ENCODE results near the gene SYNGR1.
"Not testable (repeated sequence)": the region's sequence is repeated elsewhere in the genome, so short reads cannot be mapped to it uniquely, and the experiment has no call there.

The SYNGR1 gene

GRCh38 chr22:39352306-39352891 is 2.6 kb downstream of the SYNGR1 start:
- Histone ChIP-seq H3K4me3 (peak overlapping the region in 7 of 10 experiments; percentile 18 to 94 (median 86); a peak in 12 of 20 replicates), H3K4me2 (peak overlapping the region; percentile 91 to 100 (median 96)), H3K27ac (peak overlapping the region in 8 of 11 experiments; percentile 89 to 95 (median 92); a peak in 16 of 22 replicates), H3K9me3 (replicated peaks in 1 of 11) (no peaks in the 10 kb centered on the region), H3K27me3 (no peaks in the 10 kb centered on the region), H3K9ac (peak overlapping the region in 8 of 11 experiments; percentile 89 to 97 (median 94); a peak in 14 of 22 replicates), H3K36me3 (peaks cover 0 to 20% (median 0%) of the 10 kb centered on the region in 11 experiments; a peak in 5 of 22 replicates), H4K20me1 (peaks cover 0 to 69% (median 53%) of the 10 kb centered on the region in 11 experiments; a peak in 18 of 22 replicates), H3K4me1 (peaks cover 49 to 91% (median 88%) of the 10 kb centered on the region in 10 experiments)
- no peak for TF ChIP-seq Cebpa-rat (IDR thresholded peaks at IDR 0.05)

GRCh38 chr22:39353346-39353745 is 3.6 kb downstream of the SYNGR1 start:
- Histone ChIP-seq H3K9ac (peak overlapping the region in 5 of 11 experiments; percentile 4 to 47 (median 12); a peak in 5 of 22 replicates), H3K27me3 (no peaks in the 10 kb centered on the region), H4K20me1 (peaks cover 0 to 75% (median 56%) of the 10 kb centered on the region in 11 experiments; a peak in 18 of 22 replicates), H3K4me1 (peaks cover 49 to 81% (median 79%) of the 10 kb centered on the region in 10 experiments), H3K9me3 (replicated peaks in 1 of 11) (no peaks in the 10 kb centered on the region), H3K27ac (peak overlapping the region in 6 of 11 experiments; percentile 9 to 93 (median 41); a peak in 6 of 22 replicates), H3K4me2 (peak overlapping the region; percentile 26 to 100 (median 96); a peak in 20 of 22 replicates), H3K4me3 (no peak overlapping the region), H3K36me3 (peaks cover 0 to 21% (median under 1%) of the 10 kb centered on the region in 11 experiments; a peak in 5 of 22 replicates)
- TF ChIP-seq Cebpa-rat (IDR thresholded peaks at IDR 0.05): no peak

- Histone ChIP-seq H3K36me3 (peaks cover 0 to 30% (median 8%) of the 10 kb centered on the region in 11 experiments; a peak in 11 of 22 replicates), H3K9me3 (replicated peaks in 1 of 11) (no peaks in the 10 kb centered on the region), H3K4me1 (peaks cover 40 to 89% (median 79%) of the 10 kb centered on the region in 10 experiments), H3K4me2 (peak overlapping the region in 9 of 11 experiments; percentile 24 to 65 (median 55); a peak in 14 of 22 replicates), H3K9ac (peak overlapping the region in 2 of 11 experiments; percentile 21 to 46; a peak in 1 of 22 replicates), H3K4me3 (no peak overlapping the region), H3K27ac (peak overlapping the region in 3 of 11 experiments; percentile 23 to 38 (median 32); a peak in 5 of 22 replicates), H3K27me3 (no peaks in the 10 kb centered on the region), H4K20me1 (peaks cover 0 to 92% (median 73%) of the 10 kb centered on the region in 11 experiments; a peak in 19 of 22 replicates)
- no peak for TF ChIP-seq Cebpa-rat (IDR thresholded peaks at IDR 0.05)
Measured at GRCh38 chr22:39355080-39355479, 5.3 kb downstream of the SYNGR1 start.

GRCh38 chr22:39355805-39356204 is 6.0 kb downstream of the SYNGR1 start:
- peaks cover 0 to 96% (median 78%) of the 10 kb centered on the region in 11 experiments; a peak in 19 of 22 replicates for H4K20me1 ChIP-seq
- H3K36me3 ChIP-seq: peaks cover 0 to 34% (median 8%) of the 10 kb centered on the region in 11 experiments; a peak in 11 of 22 replicates
- 0 out of 22 replicates have a peak overlapping the region, but pooled peaks of 1 of the 11 experiments have one; percentile 20 for H3K9ac ChIP-seq
- H3K4me1 ChIP-seq: peaks cover 44 to 90% (median 81%) of the 10 kb centered on the region in 10 experiments
- H3K27me3 ChIP-seq; H3K4me3 ChIP-seq; H3K9me3 ChIP-seq (replicated peaks in 1 of 11): not testable (repeated sequence)
- peak overlapping the region in 2 of 11 experiments; percentile 32 to 38; a peak in 2 of 22 replicates for H3K27ac ChIP-seq
- H3K4me2 ChIP-seq: peak overlapping the region in 9 of 11 experiments; percentile 24 to 65 (median 55); a peak in 16 of 22 replicates
- TF ChIP-seq Cebpa-rat (IDR thresholded peaks at IDR 0.05): peak in 2 of 11 experiments; percentile 40 to 63; a peak in 2 of 22 replicates

- Histone ChIP-seq H3K4me2 (peak overlapping the region; percentile 24 to 65 (median 52); a peak in 20 of 22 replicates), H3K27ac (peak overlapping the region in 6 of 11 experiments; percentile 19 to 50 (median 25); a peak in 7 of 22 replicates), H4K20me1 (peaks cover 0 to 96% (median 80%) of the 10 kb centered on the region in 11 experiments; a peak in 19 of 22 replicates), H3K4me1 (peaks cover 40 to 90% (median 81%) of the 10 kb centered on the region in 10 experiments), H3K9ac (0 out of 22 replicates have a peak overlapping the region, but pooled peaks of 2 of the 11 experiments have one; percentile 20 to 37), H3K4me3 (no peak overlapping the region), H3K36me3 (peaks cover 0 to 34% (median 8%) of the 10 kb centered on the region in 11 experiments; a peak in 12 of 22 replicates), H3K27me3 (no peaks in the 10 kb centered on the region), H3K9me3 (replicated peaks in 1 of 11) (no peaks in the 10 kb centered on the region)
- no peak for TF ChIP-seq Cebpa-rat (IDR thresholded peaks at IDR 0.05)
Measured at GRCh38 chr22:39356464-39356863, 6.7 kb downstream of the SYNGR1 start.

GRCh38 chr22:39357110-39358108 is 7.6 kb downstream of the SYNGR1 start:
- not testable (repeated sequence) for H3K4me3 ChIP-seq; H3K9ac ChIP-seq; H3K27me3 ChIP-seq; H3K9me3 ChIP-seq (replicated peaks in 1 of 11)
- Histone ChIP-seq H3K4me2 (peak overlapping the region in 9 of 11 experiments; percentile 47 to 65 (median 55); a peak in 18 of 22 replicates), H4K20me1 (peaks cover 0 to 96% (median 80%) of the 10 kb centered on the region in 11 experiments; a peak in 19 of 22 replicates), H3K4me1 (peaks cover 40 to 90% (median 81%) of the 10 kb centered on the region in 10 experiments), H3K27ac (peak overlapping the region in 1 of 11 experiments; percentile 19; a peak in 1 of 22 replicates), H3K36me3 (peaks cover 0 to 39% (median 8%) of the 10 kb centered on the region in 11 experiments; a peak in 12 of 22 replicates)

- H3K4me2 ChIP-seq; H3K9me3 ChIP-seq (replicated peaks in 1 of 11); H3K4me3 ChIP-seq; H3K27me3 ChIP-seq; H3K9ac ChIP-seq; H3K27ac ChIP-seq: not testable (repeated sequence)
- peaks cover 40 to 90% (median 81%) of the 10 kb centered on the region in 10 experiments for H3K4me1 ChIP-seq
- peaks cover 0 to 39% (median 8%) of the 10 kb centered on the region in 11 experiments; a peak in 12 of 22 replicates for H3K36me3 ChIP-seq
- peaks cover 0 to 96% (median 80%) of the 10 kb centered on the region in 11 experiments; a peak in 19 of 22 replicates for H4K20me1 ChIP-seq
Measured at GRCh38 chr22:39358197-39358596, 8.4 kb downstream of the SYNGR1 start.

Data from BLaER1 treated with 17β-estradiol and CSF1 and Interleukin-3, amounts not matched to agents 10 nM and 100 nM (cell line).